Raji (cell line): ENCODE measurements around the gene CYTH2.

ENCODE experiments used
- POLR2A ChIP-seq: IDR thresholded peaks from 2 replicates; pipeline ENCODE4 v1.6.1; 2011; ENCODE audit warnings: low read depth, low read length, control low read depth; ENCODE audit not compliant: insufficient read depth

Gene CYTH2

GRCh38 chr19:48446579-48446978, 22.6 kb upstream of the CYTH2 start:
- TF ChIP-seq POLR2A: no peak

DNA sequence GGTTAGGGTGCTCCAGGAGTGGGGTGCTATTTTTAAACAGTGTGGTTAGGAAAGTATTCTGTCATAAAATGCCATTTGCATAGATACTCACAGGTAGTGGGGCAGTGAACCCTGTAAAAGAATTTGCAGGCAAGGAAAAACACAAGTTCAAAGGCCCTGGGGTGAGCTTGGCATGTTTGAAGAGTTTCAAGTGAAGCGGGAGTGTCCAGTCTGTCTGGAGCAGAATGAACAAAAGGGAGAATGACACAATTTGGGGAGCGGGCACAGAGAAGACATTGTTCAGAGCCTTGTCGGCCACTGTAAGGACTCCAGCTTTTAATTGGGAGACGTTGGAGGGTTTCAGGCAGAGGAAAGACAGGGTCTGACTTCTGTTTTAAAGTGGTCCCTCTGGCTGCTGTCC, 20.6 kb upstream of the CYTH2 start:
- no peak for TF ChIP-seq POLR2A

GRCh38 chr19:48450441-48450840, 18.7 kb upstream of the CYTH2 start:
- TF ChIP-seq POLR2A: no peak

DNA sequence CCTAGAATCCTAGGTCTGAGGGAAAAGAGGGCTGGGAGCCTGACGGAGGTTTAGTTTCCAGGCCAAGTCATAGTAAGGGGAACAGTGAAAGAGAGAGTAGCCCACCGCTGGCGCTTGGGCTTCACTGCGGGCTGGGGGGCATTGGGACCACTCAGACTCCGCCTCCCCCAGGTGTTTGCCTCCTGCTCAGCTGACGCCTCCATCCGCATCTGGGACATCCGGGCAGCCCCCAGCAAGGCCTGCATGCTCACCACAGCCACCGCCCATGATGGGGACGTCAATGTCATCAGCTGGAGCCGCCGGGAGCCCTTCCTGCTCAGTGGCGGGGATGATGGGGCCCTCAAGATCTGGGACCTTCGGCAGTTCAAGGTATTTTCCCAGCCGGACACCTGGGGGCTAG, 18.3 kb upstream of the CYTH2 start:
- TF ChIP-seq POLR2A: no peak

DNA sequence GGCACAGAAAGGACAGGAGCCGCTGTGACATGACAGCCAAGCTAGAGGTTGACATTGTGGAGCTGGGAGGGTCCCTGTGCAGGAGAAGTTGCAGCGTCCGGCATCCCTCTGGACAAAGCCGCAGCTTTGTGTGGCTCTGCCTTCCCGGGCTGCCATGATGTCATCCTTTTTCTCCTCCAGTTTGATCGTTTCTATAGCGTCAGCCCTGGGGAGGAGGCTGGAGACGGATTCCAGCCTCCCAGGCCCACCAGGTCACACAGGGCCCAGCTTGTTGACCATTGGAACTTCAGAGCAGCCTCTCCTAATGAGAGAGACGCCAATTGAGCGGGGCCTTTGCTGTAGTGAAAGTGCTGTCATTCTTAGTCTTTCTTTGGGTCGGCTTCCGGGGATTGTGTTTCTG, 17.5 kb upstream of the CYTH2 start:
- no peak for TF ChIP-seq POLR2A

- TF ChIP-seq POLR2A: no peak
Measured at GRCh38 chr19:48452289-48453190, 16.6 kb upstream of the CYTH2 start.

DNA sequence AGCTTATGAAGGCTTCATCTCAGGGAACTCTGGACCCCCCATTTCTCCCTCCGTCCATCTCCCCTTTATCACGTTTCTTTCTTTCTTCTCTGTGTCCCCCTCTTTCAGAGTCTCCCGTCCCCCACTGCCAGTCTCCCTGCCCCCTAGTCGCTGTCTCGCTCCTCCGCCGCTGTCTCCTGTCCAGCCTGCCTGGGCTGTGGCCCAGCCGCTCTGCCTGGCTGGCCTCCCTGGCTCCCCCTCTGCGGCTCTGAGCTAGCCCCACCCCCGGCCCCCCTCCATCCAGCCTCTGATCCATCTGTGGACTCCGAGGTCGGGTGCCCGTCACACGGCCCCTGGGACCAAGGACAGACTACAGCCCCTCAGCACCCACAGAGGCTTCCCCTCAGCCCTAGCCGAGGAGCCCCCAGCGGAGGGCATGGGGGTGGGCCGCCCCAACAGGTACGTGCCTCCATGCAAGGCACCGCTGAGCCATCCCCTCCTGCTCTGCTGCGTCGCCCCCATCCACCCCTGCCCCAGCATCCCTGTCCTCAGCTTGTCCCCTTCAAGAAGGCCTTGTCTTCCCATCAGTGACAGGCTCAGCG, 14.9 kb upstream of the CYTH2 start:
- no peak for TF ChIP-seq POLR2A

DNA sequence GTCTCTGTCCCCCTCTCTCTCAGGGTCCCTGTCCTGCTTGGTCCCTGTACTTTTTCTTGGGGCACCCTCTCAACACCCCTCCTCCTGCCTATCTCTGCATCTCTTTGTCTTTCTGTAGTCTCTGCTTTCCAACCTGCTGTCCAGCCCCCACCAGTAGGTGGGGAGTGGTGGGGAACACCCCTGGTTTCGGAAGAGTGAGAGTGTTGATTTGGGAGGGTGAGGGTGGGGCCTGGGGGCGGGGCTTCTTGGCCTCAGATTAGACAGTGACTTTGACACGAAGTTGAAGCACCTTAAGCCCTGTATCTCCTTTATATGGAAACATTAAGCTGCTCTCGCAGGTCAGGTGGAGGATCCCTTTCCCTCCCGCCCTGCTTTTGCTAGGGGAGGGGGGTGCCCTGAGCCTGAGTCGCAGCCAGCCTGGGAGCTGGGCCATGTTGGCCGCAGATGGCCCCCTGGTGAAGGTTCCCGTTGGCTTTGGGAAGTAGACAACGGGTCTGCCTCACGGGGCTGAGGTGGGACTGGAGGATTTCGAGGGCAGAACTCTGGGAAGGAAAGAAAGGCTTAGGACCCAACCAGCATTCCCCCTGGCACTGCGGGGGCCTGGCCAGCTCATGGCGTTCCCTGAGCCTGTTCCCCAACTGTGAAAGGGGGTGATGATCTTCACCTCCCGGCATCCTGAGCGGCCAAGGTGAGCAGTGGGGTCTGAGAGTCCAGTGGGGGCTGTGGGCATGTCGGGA, 13.8 kb upstream of the CYTH2 start, which contains the start of gene KCNJ14:
Gene KCNJ14, plus strand, starts transcription at position 404 of the 737 bp plus-strand sequence. CDS start 6,151 bp downstream, outside the sequence.
- no peak for TF ChIP-seq POLR2A

DNA sequence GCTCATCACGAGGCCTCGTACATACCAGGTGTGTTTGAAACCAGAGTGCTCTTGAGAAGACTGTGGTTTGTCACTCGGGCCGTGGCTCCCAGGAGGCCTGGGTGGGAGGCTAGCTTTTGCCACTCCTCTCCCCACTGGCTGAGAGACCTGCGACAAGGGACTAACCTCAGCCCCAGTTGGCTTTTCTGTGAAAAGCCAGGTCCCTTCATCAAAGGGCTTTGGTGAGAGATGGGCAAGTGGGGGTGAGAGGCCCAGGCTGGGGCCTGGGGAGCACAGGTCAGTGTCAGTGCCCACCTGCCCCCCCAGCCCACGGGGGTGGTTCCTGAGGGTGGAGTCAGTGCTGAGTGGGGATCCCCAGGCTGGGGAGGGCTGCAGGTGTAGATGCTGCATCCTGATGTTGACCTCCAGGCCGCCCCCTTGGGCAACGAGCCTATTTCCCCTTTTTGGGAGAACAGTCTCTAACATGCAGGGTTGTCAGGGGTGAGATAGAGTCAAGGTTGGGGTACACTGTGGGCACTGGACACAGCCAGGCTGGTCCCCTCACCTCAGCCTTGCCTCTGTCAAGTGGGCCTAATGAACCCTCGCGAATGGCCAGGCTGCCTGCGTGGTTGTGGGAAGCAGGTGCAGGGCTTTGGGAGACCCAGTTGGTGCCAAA, 13.1 kb upstream of the CYTH2 start:
- TF ChIP-seq POLR2A: no peak

GRCh38 chr19:48456864-48457263, 12.3 kb upstream of the CYTH2 start:
- no peak for TF ChIP-seq POLR2A

- TF ChIP-seq POLR2A: no peak
Measured at GRCh38 chr19:48458016-48458415, 11.2 kb upstream of the CYTH2 start.

DNA sequence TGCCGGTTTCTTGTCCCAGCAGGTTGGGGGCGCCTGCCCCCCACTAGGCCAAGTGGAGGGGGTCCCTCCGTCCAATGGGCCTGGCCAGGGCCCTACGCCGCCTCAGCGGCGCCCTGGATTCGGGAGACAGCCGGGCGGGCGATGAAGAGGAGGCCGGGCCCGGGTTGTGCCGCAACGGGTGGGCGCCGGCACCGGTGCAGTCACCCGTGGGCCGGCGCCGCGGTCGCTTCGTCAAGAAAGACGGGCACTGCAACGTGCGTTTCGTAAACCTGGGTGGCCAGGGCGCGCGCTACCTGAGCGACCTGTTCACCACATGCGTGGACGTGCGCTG, 7.6 kb upstream of the CYTH2 start:
- no peak for TF ChIP-seq POLR2A

DNA sequence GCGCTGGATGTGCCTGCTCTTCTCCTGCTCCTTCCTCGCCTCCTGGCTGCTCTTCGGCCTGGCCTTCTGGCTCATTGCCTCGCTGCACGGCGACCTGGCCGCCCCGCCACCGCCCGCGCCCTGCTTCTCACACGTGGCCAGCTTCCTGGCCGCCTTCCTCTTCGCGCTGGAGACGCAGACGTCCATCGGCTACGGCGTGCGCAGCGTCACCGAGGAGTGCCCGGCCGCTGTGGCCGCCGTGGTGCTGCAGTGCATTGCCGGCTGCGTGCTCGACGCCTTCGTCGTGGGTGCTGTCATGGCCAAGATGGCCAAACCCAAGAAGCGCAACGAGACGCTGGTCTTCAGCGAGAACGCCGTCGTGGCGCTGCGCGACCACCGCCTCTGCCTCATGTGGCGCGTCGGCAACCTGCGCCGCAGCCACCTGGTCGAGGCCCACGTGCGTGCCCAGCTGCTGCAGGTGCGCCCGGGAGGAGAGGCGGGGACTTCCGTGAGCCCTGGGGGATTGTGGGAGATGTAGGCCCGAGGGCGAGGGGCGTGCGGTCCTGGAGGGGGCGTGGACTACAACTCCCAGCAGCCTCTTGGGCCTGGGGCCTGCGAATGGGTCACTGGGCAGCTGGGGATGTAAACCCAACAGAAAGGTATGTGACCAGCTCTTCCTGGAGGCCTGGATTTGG, 7.0 kb upstream of the CYTH2 start:
- TF ChIP-seq POLR2A: no peak

- no peak for TF ChIP-seq POLR2A
Measured at GRCh38 chr19:48465215-48465614, 4.0 kb upstream of the CYTH2 start.
